NCI-H524 treated with DMSO at 0.1 percent for 48 hours (cell line): ENCODE measurements around the gene COL2A1.
"Not testable (repeated sequence)": the region's sequence is repeated elsewhere in the genome, so short reads cannot be mapped to it uniquely, and the experiment has no call there.

Experiments used
- DNase-seq: peaks from one replicate; lab custom pipeline; 2025; lab: John Stamatoyannopoulos, UW

Gene COL2A1

DNA sequence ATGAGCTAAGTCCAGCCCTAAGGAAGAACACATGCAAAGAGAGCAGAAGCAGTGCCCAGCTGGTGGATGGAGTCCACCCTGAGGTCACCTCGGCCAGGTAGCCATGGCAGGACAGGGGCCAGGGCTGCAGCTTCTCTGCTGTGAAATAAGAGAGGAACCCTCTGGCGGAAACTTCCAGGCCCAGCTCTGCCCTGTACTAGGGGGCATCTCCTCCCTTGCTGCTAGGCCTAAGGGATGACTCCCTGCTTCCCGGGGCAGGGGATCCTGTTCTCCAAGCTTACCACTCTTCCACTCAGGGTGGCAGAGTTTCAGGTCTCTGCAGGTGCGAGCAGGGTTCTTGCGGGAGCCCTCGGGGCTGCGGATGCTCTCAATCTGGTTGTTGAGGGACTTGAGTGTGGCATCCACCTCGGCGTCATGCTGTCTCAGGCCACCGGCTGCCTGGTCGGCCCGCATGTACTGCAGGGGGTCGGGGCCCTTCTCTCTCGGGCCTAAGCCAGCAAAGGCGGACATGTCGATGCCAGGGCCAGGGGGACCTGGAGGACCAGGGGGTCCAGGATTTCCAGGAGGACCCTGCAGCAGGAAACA lies 29.1 kb downstream of the COL2A1 start:
- no peak for DNase-seq

GRCh38 chr12:47973870-47974269 lies 30.4 kb downstream of the COL2A1 start:
- no peak for DNase-seq

GRCh38 chr12:47972895-47973294 lies 31.4 kb downstream of the COL2A1 start:
- DNase-seq, result no peak

DNA sequence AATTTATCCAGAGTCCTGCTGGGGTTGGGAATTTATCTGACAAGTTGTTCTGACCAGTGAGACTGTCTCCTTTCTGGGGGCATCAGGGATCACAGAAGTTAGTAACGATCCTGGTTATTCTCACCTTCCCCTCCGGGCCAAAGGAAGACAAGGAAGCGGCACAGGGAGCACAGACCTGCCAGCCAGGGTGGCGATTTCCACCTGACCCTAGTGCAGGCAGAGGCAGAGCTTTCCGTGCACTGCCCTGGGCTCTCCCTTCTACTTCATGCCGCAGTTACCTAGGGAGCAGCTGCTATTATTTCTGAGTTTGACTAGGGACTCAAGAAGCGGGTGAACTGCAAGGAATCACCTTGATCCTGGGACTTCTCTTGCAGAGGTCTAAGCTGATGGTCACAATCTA lies 33.4 kb downstream of the COL2A1 start:
- no peak for DNase-seq

GRCh38 chr12:47969845-47970244 lies 34.4 kb downstream of the COL2A1 start:
- DNase-seq, result no peak

DNA sequence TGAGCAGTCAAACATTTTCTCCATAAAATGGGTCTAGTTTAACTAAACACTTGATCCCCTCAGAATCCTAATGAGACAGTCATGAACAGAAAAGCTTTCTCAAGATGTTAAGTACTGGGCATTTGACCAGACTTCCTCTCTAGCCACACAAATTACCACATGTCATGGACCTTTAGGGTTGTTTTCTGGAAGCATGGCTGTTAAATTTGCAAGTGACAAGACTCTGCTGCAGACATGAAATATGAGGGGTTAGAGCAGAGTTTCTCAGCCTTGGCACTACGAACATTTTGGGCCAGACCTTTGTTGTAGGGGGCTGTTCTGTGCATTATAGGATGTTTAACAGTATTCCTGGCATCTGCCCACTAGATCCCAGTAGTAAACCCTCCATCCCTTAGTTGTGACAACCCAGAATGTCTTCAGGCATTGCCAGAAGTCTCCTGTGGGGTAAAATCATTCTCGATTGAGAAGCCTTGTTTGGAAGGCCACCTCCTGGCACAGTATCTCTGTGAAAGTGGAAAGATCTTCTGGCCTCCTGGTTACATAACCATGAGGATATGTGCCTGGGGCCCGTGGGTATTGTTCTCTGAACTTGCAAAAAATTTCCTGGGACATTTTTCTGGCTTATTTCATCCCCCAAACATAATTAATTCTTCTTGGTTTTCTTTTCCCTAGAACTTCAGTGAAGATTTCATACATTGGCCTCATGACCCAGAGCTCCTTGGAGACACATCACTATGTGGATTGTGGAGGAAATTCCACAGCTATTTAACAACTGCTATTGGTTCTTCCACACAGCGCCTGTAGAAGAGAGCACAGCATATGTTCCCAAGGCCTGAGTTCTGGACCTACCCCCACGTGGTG lies 36.6 kb downstream of the COL2A1 start:
- no peak for DNase-seq

DNA sequence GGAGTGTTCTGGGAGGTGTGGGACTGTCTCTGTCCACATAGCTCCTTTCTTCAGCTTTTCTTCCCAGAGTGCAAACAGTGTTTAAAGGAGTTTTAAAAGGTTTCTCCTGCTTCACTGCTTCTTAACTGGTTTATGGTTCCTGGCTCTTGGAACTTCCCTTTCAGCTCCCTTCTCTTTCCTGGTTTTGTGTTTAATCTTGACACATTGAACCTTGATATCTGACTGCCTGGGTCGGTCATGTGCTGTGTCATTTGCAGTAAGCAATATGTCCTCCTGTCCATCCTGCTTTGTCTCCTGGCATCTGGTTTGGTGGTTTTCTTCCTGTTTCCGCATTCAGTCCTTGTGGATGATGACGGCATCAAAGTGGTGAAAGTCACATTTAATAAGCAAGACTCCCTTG lies 38.7 kb downstream of the COL2A1 start:
- no peak for DNase-seq

DNA sequence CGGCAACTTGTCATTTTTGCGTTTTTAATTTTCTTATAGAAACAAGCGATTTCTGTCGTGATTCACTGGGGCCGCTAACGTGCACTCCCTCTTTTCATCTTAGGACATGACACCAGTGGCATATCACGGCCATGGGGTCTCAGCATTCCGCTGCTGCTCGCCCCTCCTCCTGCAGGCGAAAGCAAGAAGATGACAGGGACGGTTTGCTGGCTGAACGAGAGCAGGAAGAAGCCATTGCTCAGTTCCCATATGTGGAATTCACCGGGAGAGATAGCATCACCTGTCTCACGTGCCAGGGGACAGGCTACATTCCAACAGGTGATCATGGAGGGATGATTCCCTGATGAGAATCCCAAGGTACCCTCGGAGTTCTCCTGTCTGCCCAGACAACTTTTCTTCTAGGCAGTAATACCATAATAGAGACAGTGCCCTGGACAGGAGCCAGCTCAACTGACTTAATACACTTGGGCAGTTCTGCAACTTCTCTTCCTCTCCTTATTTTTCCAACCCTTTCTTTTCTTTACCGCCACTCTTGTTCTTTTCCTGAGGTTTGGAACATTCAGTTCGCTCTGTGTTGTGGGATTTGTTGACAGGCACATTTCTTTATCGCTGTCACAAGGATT lies 40.1 kb downstream of the COL2A1 start:
- no peak for DNase-seq

DNA sequence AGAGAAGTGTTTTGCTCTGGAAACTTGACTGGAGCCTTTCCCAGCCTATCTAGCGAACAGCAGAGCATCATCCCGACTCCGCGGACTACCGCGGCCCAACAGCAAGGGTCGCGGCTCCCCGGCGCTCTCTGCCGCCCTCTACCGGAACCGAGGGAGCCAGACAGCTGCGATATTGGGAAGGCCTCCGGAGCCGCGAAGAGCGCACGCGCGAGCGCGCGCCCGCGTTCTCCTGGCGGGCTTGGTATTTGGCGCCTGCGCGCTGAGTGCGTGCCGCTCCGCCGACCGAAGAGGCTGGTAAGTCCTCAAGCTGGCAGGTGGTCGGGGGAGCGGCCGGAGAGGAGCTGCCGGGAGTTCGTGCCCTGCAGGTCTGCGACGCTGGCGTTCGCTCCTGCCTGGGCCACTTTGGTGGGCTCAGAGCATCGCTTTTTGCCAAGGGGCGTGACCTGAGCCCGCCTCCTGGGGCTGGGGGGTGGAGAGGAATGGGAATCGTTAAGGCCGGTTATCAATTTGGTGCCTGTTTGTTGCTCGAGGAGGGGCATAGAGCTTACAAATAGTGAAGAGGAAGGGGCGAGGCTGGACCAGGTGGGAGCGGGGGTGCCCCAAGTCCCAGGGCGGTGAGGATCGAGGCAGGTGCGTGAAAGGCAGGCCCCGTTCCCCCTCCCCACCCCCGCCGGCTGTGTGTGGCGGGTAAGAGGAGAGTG lies 40.8 kb downstream of the COL2A1 start, which contains the start of gene TMEM106C:
TMEM106C (plus strand) TSS at position 257 of the 701 bp plus-strand sequence. CDS start 641 bp downstream, outside the sequence.
- peak; percentile 50 for DNase-seq

DNA sequence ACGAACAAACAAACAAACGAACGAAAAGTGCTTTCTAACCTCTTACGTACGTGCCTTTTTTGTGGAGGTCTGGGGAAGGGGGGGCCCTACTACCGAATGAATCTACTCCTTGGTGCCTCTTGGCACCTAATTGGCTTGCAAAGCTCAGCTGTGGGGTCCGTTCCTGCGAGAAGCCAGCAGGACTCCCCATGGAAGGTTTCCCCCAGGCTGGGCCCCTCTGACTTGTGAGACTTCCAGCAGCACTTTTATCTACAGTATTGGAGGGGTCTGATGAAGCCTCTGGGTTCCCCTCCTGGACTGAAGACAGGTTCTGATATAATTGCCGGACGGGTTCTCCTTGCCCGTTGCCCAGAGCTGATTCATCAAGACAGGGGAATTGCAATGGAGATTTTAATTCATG lies 42.1 kb downstream of the COL2A1 start:
- DNase-seq, result no peak

- DNase-seq, result not testable (repeated sequence)
Observed at GRCh38 chr12:47957671-47958070, 46.6 kb downstream of the COL2A1 start.

DNA sequence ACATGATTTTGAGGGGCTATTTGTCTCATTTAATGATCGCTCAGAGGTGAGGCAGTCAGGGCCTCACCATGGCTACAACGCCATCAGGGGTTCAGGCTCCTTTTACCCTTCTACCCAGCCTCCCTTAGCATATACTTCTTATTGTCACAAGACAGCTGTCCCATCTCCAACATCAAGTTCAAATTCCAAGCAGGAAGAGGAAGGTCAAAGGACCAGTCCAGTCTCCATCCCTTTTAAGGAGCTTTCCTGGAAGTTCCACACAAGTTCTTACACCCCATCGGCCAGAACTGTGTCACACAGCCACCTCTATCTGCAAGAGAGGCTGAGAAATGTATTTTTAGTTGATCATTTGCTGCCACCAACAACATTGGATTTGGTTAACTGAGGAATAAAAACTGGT lies 49.2 kb downstream of the COL2A1 start:
- DNase-seq, result no peak

- no peak for DNase-seq
Observed at GRCh38 chr12:47954467-47955045, 49.7 kb downstream of the COL2A1 start.

- DNase-seq, result no peak
Observed at GRCh38 chr12:47954058-47954457, 50.2 kb downstream of the COL2A1 start.

DNA sequence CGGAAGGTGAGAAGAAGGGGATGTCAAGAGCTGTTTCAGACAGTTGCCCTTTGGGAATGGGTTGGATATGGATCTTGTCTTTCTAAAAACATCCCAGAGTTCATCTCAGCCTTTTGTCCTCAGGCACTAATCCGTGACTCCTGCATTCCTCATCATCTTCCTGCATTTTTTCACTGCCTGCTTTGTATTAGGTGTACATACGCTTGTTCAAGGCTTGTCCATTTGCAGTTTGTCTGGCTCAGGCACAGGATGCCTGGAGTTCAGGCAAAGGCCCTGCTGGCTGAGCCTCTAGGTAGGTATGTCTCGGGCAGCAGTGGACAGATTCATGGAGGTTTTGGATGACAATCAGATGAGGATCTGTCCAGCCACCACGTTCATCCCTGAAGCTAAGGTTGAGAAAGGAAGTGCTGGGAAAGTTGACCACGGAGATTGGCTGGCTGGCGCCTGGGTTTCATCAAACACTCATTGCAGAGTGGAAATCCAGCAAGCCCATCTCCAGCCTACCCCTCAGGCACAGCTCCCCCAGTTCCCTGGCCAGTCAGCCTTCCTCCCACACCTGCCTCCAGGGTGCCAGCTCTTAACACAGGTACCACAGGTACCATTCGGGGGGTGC lies 53.3 kb downstream of the COL2A1 start:
- no peak for DNase-seq

DNA sequence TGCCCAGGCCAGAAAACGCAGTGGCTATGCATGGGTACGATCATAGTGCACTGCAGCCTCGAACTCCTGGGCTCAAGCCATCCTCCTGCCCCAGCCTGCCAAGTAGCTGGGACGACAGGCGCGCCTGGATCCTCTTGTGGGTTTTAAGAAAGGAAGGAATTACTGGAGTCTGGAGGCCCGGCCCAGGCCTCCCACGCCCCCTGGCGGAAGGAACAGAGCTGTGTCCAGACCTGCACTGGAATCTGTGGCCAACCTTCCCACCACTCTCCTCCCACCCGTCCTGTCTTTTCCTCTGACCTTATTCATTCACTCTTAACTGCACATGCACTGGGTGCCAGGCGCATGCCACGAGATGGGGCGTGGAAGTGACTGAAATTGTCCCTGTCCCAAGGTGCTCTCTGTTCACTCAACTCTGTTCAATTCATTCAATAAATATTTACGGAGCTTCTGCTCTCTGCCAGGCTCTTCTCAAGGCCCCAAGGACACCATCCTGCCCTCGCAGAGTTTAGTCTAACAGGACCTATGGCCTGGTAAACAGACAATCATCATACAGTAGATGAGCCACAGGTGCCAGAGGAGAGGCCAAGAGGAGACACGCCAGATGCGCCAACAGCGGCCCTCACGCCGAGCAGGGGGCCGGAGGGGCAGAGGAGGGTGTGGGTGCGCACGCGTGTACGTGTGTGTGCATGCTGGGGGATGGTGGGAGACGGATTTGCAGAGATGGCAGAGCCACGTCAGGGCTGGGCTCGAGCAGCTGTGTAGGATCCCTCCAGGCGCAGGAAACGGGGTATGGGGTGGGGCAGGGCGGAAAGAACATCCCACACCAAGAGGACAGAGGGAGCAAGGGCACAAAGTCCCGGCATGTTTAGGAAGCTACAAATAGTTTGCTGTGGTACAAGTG lies 54.6 kb downstream of the COL2A1 start:
- peak; percentile 18 for DNase-seq

- DNase-seq, result no peak
Observed at GRCh38 chr12:47947341-47947740, 56.9 kb downstream of the COL2A1 start.

GRCh38 chr12:47946413-47947323 lies 57.6 kb downstream of the COL2A1 start:
- DNase-seq, result no peak

DNA sequence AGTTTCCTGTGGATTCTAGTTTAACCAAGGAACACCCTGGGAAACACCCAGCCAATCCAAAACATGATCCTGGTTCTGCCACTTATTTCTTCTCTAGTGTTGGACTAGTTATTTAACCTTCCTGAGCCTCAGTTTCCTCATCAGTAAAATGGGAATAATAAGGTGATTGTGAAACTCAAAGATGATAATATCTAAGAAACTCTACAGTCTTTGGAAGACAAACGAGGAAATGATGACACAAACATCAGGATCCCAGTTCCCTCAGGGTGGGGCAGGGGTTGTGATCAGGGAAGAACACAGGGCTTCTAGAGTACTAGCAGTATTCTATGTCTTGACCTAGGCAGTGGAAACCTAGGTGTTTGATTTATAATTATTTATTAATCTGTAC lies 58.9 kb downstream of the COL2A1 start:
- no peak for DNase-seq
